GM18508 (cell line): Measurements from ENCODE around the gene ZC3H4.
"Not testable (repeated sequence)": the region's sequence is repeated elsewhere in the genome, so short reads cannot be mapped to it uniquely, and the experiment has no call there.

ENCODE experiments used
- ATAC-seq: cut with Tn5 transposase; IDR thresholded peaks from one replicate; pipeline ENCODE4 v1.9.1; 2021; ENCODE audit warnings: moderate number of reproducible peaks; ENCODE audit not compliant: insufficient read depth, unreplicated experiment

ZC3H4 gene

GRCh38 chr19:47057328-47057727 is 56.2 kb downstream of the ZC3H4 start:
- ATAC-seq, result no peak

GRCh38 chr19:47056411-47056810 is 57.2 kb downstream of the ZC3H4 start:
- ATAC-seq, result no peak

- ATAC-seq, result not testable (repeated sequence)
These were observed 63.0 kb downstream of the ZC3H4 start for GRCh38 chr19:47050562-47050961.

- ATAC-seq, result no peak
These were observed 64.3 kb downstream of the ZC3H4 start for GRCh38 chr19:47049307-47049700.

GRCh38 chr19:47047763-47048405 is 65.7 kb downstream of the ZC3H4 start:
- no peak for ATAC-seq

GRCh38 chr19:47047272-47047762 is 66.3 kb downstream of the ZC3H4 start:
- ATAC-seq, result no peak

GRCh38 chr19:47045867-47046470 is 67.6 kb downstream of the ZC3H4 start:
- no peak for ATAC-seq

GRCh38 chr19:47044946-47045866 is 68.4 kb downstream of the ZC3H4 start:
- ATAC-seq, result no peak

GRCh38 chr19:47040869-47041268 is 72.7 kb downstream of the ZC3H4 start:
- no peak for ATAC-seq

- ATAC-seq, result no peak
These were observed 74.2 kb downstream of the ZC3H4 start for GRCh38 chr19:47039239-47039874.

- ATAC-seq, result no peak
These were observed 75.8 kb downstream of the ZC3H4 start for GRCh38 chr19:47037766-47038165.

GRCh38 chr19:47036097-47036651 is 77.4 kb downstream of the ZC3H4 start:
- ATAC-seq, result no peak

GRCh38 chr19:47035127-47036096 is 78.2 kb downstream of the ZC3H4 start:
- ATAC-seq, result no peak

- no peak for ATAC-seq
These were observed 81.3 kb downstream of the ZC3H4 start for GRCh38 chr19:47032171-47032811.

- ATAC-seq, result no peak
These were observed 85.4 kb downstream of the ZC3H4 start for GRCh38 chr19:47028195-47028601.

- ATAC-seq, result no peak
These were observed 85.9 kb downstream of the ZC3H4 start for GRCh38 chr19:47027586-47028088.

GRCh38 chr19:47026889-47027288 is 86.7 kb downstream of the ZC3H4 start:
- no peak for ATAC-seq

- no peak for ATAC-seq
These were observed 87.4 kb downstream of the ZC3H4 start for GRCh38 chr19:47026156-47026555.
